ENCODE data around the gene DEFB131A.
"Not testable (repeated sequence)": the region's sequence is repeated elsewhere in the genome, so short reads cannot be mapped to it uniquely, and the experiment has no call there.

DEFB131A gene, protein sequence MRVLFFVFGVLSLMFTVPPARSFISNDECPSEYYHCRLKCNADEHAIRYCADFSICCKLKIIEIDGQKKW

GRCh38 chr4:9444114-9444513 is at the start of gene DEFB131A:
DEFB131A (plus strand) TSS chr4:9444414; CDS start chr4:9444534, 120 bp downstream.
- H3K4me3 ChIP-seq (ENCODE audit: low read depth, low read length) = not testable (repeated sequence)

- not testable (repeated sequence) for H3K4me3 ChIP-seq (ENCODE audit: low read depth, low read length)
Observed at GRCh38 chr4:9405774-9406173, 38.4 kb upstream of the DEFB131A start.

- not testable (repeated sequence) for H3K4me3 ChIP-seq (ENCODE audit: low read depth, low read length)
Observed at GRCh38 chr4:9406491-9406890, 37.7 kb upstream of the DEFB131A start.

DNA sequence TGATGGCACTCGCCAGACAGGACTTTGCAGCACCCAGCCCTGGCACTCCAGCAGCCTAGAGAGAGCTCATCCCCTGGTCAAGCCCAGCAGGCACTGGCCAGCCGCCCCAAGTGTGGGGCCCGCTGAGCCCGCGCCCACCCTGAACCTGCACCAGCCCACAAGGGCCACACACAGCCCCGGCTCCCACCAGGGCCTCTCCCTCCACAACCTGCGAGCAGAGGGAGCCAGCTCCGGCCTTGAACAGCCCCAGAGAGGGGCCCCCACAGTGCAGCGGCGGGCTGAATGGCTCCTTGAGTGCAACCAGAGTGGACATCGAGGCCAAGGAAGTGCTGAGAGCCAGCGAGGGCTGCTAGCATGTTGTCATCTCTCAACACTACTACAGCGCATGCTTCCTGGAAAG is 34.4 kb upstream of the DEFB131A start:
- H3K4me3 ChIP-seq (ENCODE audit: low read depth, low read length) = no peak overlapping the region
- TF ChIP-seq, protein P1, sequence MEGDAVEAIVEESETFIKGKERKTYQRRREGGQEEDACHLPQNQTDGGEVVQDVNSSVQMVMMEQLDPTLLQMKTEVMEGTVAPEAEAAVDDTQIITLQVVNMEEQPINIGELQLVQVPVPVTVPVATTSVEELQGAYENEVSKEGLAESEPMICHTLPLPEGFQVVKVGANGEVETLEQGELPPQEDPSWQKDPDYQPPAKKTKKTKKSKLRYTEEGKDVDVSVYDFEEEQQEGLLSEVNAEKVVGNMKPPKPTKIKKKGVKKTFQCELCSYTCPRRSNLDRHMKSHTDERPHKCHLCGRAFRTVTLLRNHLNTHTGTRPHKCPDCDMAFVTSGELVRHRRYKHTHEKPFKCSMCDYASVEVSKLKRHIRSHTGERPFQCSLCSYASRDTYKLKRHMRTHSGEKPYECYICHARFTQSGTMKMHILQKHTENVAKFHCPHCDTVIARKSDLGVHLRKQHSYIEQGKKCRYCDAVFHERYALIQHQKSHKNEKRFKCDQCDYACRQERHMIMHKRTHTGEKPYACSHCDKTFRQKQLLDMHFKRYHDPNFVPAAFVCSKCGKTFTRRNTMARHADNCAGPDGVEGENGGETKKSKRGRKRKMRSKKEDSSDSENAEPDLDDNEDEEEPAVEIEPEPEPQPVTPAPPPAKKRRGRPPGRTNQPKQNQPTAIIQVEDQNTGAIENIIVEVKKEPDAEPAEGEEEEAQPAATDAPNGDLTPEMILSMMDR (IDR thresholded peaks at IDR 0.05; ENCODE audit: low read depth, low read length) = no peak

GRCh38 chr4:9421884-9422455 is 22.2 kb upstream of the DEFB131A start:
- not testable (repeated sequence) for H3K4me3 ChIP-seq (ENCODE audit: low read depth, low read length)

- H3K4me3 ChIP-seq (ENCODE audit: low read depth, low read length) = not testable (repeated sequence)
Observed at GRCh38 chr4:9425916-9426315, 18.3 kb upstream of the DEFB131A start.

GRCh38 chr4:9430061-9430460 is 14.2 kb upstream of the DEFB131A start:
- H3K4me3 ChIP-seq (ENCODE audit: low read depth, low read length) = not testable (repeated sequence)

DNA sequence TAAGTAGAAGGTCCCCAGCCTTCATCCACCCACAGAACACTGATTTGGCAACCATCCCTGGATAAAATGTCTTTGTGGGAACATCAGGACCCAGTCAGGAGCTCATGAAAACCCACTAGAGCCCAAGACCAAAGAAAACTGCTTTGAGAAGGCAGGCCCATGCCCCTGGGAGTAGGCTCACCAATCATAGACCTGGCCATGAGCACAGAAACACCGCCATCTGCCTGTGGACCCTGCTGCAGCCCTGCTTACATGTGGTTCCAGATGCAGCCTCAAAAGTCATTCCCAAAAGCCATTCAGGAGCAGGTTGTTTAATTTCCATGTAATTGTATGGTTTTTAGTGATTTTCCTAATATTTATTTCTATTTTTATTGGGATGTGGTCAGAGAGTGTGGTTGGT is 10.9 kb upstream of the DEFB131A start:
- H3K4me3 ChIP-seq (ENCODE audit: low read depth, low read length) = not testable (repeated sequence)

- H3K4me3 ChIP-seq (ENCODE audit: low read depth, low read length) = not testable (repeated sequence)
Observed at GRCh38 chr4:9436728-9437127, 7.5 kb upstream of the DEFB131A start.

GRCh38 chr4:9442355-9442754 is 1.9 kb upstream of the DEFB131A start:
- H3K4me3 ChIP-seq (ENCODE audit: low read depth, low read length) = not testable (repeated sequence)

DNA sequence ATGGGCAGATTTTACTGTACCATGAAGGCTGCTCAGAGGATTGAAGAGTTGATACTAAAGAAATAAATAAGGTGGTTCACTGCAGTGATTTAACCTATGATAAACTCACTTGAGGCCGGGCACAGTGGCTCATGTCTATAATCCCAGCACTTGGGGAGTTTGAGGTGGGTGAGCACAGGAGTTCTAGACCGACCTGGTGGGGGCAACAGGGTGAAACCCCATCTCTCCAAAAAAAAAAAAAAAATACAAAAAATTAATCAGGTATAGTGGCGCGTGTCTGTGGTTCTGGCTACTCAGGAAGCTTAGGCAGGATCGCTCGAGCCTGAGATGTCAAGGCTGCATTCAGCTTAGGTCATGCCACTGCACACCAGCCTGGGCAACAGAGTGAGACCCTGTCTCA is 467 bp downstream of the DEFB131A start:
- not testable (repeated sequence) for H3K4me3 ChIP-seq (ENCODE audit: low read depth, low read length)

- H3K4me3 ChIP-seq (ENCODE audit: low read depth, low read length) = not testable (repeated sequence)
Observed at GRCh38 chr4:9452251-9452650, 8.0 kb downstream of the DEFB131A start.

DNA sequence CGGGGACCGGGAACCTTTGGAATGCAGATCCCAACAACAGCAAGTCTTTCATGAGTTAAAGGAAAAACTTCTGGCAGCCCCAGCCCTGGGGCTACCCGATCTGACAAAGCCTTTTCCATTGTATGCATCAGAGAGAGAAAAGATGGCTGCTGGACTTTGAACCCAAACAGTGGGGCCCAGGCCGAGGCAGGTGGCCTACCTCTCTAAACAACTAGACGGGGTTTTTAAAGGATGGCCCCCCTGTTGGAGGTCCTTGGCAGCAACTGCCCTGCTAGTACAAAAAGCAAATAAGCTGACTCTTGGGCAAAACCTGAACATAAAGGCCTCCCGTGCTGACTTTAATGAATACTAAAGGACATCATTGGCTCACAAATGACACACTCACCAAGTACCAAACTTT is 10.1 kb downstream of the DEFB131A start:
- not testable (repeated sequence) for H3K4me3 ChIP-seq (ENCODE audit: low read depth, low read length)

GRCh38 chr4:9455046-9455445 is 10.8 kb downstream of the DEFB131A start:
- H3K4me3 ChIP-seq (ENCODE audit: low read depth, low read length) = not testable (repeated sequence)

DNA sequence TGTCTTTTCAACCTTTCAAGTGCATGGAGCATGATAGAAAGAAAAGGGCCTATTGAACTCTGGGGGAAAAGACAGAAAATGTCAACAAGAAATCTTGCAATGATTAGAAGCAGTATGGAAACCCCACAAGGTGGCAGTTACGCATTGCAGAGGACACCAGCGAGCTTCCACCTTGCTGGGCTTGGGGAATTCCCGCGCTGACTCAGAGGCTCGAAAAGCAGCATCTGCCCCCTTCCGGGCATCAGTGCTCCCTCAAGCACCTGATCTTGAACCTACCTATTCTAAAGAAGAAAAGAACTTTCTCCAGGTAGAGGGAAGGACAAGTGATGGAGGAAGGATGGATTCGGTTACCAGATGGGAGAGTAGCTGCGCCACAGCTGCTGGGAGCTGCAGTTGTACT is 35.3 kb downstream of the DEFB131A start:
- H3K4me3 ChIP-seq (ENCODE audit: low read depth, low read length) = not testable (repeated sequence)

DNA sequence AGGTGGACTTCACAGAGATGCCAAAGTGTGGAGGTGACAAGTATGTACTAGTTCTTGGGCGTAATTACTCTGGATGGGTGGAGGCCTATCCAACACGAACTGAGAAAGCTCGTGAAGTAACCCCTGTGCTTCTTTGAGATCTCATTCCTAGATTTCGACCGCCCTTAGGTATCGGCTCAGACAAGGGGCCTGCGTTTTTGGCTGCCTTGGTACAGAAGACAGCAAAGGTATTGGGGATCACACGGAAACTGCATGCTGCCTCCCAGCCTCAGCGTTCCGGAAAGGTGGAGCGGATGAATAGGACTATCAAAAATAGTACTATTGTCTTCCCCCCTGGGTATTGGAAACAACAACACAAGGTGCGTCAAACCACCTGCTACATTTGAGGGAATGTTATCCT is 35.9 kb downstream of the DEFB131A start:
- H3K4me3 ChIP-seq (ENCODE audit: low read depth, low read length) = not testable (repeated sequence)

GRCh38 chr4:9482871-9483270 is 38.7 kb downstream of the DEFB131A start:
- H3K4me3 ChIP-seq (ENCODE audit: low read depth, low read length) = not testable (repeated sequence)

DNA sequence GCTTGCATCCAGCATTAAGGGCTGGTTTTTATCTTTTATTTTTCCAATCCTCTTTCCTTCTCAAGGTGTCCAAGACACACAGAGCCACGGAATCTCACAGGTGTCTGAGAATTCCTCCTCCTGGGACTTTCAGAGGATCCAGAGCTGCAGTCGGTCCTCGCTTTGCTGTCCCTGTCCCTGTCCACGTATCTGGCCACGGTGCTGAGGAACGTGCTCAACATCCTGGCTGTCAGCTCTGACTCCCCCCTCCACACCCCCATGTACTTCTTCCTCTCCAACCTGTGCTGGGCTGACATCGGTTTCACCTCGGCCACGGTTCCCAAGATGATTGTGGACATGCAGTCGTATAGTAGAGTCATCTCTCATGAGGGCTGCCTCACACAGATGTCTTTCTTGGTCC is 39.5 kb downstream of the DEFB131A start:
- not testable (repeated sequence) for H3K4me3 ChIP-seq (ENCODE audit: low read depth, low read length)

DNA sequence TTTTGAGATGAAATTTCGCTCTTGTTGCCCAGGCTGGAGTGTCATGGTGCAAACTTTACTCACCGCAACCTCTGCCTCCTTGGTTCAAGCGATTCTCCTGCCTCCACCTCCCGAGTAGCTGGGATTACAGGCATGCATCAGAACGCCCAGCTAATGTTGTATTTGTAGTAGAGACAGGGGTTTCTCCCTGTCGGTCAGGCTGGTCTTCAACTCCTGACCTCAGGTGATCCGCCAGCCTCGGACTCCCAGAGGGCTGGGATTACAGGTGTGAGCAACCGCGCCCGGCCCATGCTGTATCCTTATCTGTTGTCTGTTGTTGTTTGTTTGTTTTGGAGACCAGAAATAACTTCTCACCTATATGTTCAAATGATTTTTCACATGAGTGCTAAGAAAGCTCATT is 42.7 kb downstream of the DEFB131A start:
- not testable (repeated sequence) for H3K4me3 ChIP-seq (ENCODE audit: low read depth, low read length)

- H3K4me3 ChIP-seq (ENCODE audit: low read depth, low read length) = not testable (repeated sequence)
Observed at GRCh38 chr4:9488796-9489195, 44.6 kb downstream of the DEFB131A start.

DNA sequence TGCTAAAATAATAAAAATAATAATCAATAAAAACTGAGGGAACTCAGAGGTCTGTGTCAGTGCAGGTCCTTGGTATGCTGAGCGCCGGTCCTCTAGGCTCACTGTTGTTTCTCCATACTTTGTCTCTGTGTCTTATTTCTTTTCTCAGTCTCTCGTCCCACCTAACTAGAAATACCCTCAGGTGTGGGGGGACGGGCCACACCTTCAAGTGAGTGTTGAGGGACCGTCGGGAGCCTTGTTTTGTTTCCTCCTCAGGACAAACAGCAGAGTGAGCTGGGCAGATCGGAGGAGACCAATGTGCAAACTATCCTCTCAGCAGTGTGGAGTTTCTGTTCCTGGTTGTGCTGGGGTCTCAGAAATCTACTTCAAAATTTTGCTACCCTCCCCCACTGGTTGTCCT is 46.3 kb downstream of the DEFB131A start:
- H3K4me3 ChIP-seq (ENCODE audit: low read depth, low read length) = not testable (repeated sequence)

All from WI38 (cell line).